K562 (cell line): Measurements from ENCODE around the gene DNAAF3. TPM values are rescaled to one million over a fixed set of nuclear protein-coding genes. Genes with fewer than 3 reads are reported as not detected.
A peak's percentile ranks its signal among the peaks of the same experiment; 100 is the strongest.

Experiments
- DEAF1 ChIP-seq: fragments of 450-650 bp; formaldehyde crosslinking; IDR thresholded peaks from 2 replicates; pipeline ENCODE4 v1.4.0; 2020; ENCODE audit warnings: mild to moderate bottlenecking, moderate library complexity
- HNRNPK ChIP-seq: fragments of 200-400 bp; formaldehyde crosslinking; IDR thresholded peaks from one replicate; pipeline ENCODE4 v1.6.1; 2018; ENCODE audit warnings: mild to moderate bottlenecking, low read depth, low read length; ENCODE audit not compliant: poor library complexity, severe bottlenecking
- HOXB6 ChIP-seq: fragments of 250-450 bp; sonication (Bioruptor Pico); IDR thresholded peaks from 2 replicates; pipeline ENCODE4 v1.5.1; 2022; ENCODE audit warnings: mild to moderate bottlenecking, borderline replicate concordance
- L3MBTL2 ChIP-seq: fragments of 450-650 bp; IDR thresholded peaks from 2 replicates; pipeline ENCODE4 v1.6.1; 2016; ENCODE audit warnings: mild to moderate bottlenecking, moderate library complexity
- MEF2D ChIP-seq: conservative IDR thresholded peaks from 2 replicates; pipeline ENCODE4 v1.6.1; 2016; ENCODE audit warnings: low read depth, missing genetic modification characterization, missing compliant biosample characterization
- MYBL2 ChIP-seq, 2 experiments: fragments of 450-650 bp in 1 of 2; sonication (generic) in 1 of 2; formaldehyde crosslinking in 1 of 2; IDR thresholded peaks; 2 replicates each; pipeline versions ENCODE4 v1.6.1 to v1.8.1; 2017 to 2022; ENCODE audit warnings: borderline replicate concordance in 1 of 2, inconsistent platforms in 1 of 2, low read depth in 1 of 2, mild to moderate bottlenecking in 1 of 2, missing genetic modification reagents in 1 of 2, moderate library complexity in 1 of 2
- NCOR1 ChIP-seq: fragments of 450-650 bp; IDR thresholded peaks from 2 replicates; pipeline ENCODE4 v1.6.1; 2016; ENCODE audit warnings: mild to moderate bottlenecking, moderate library complexity
- RFX1 ChIP-seq: fragments of 450-650 bp; IDR thresholded peaks from 2 replicates; pipeline ENCODE4 v1.6.1; 2016; ENCODE audit warnings: mild to moderate bottlenecking, moderate library complexity
- SNRNP70 ChIP-seq: fragments of 200-400 bp; formaldehyde crosslinking; optimal IDR thresholded peaks from 2 replicates; pipeline ENCODE3; 2017; ENCODE audit warnings: low read depth, low read length
- SOX6 ChIP-seq: fragments of 450-650 bp; IDR thresholded peaks from 2 replicates; pipeline ENCODE4 v1.6.1; 2014; ENCODE audit warnings: mild to moderate bottlenecking
- ZC3H4 ChIP-seq: sonication (generic); formaldehyde crosslinking; IDR thresholded peaks from 2 replicates; pipeline ENCODE4 v1.9.0; 2021; ENCODE audit warnings: missing genetic modification reagents, borderline replicate concordance
- ZC3H8 ChIP-seq: fragments of 450-650 bp; IDR thresholded peaks from 2 replicates; pipeline ENCODE4 v1.6.1; 2017
- ZNF12 ChIP-seq: sonication (generic); formaldehyde crosslinking; IDR thresholded peaks from 2 replicates; pipeline ENCODE4 v1.4.0; 2020; ENCODE audit warnings: mild to moderate bottlenecking, missing genetic modification reagents
- ZNF668 ChIP-seq: fragments of 250-450 bp; sonication (Bioruptor Pico); IDR thresholded peaks from 2 replicates; pipeline ENCODE4 v1.8.0; 2022; ENCODE audit warnings: mild to moderate bottlenecking, inconsistent platforms
- polyA plus RNA-seq, 8 experiments: library from polyadenylated mRNA; depleted of rRNA in 4 of 8; stranded (reverse) in 5 of 8; unstranded in 3 of 8; fragments of >200 nt; fragmentation: Nextera tagmentation in 2 of 8; fragmentation: Illumina TruSeq in 1 of 8; extraction: Ambion mirVana in 2 of 8; extraction: Trizol in 1 of 8; gene quantifications; 2 replicates each; pipeline versions ENCODE4 v1.2.1 to v1.2.3, GENCODE V29; 2011 to 2014; ENCODE audit warnings: inconsistent platforms in 1 of 8, missing spikeins in 1 of 8
- total RNA-seq, 7 experiments: library from RNA; depleted of rRNA in 6 of 7; stranded (reverse); fragments of >200 nt in 6 of 7; fragmentation: Illumina TruSeq in 2 of 7; extraction: Trizol in 2 of 7; gene quantifications; 2 replicates each; pipeline versions ENCODE4 v1.2.1 to v1.2.3, GENCODE V29; 2011 to 2021; ENCODE audit warnings: low replicate concordance in 1 of 7
- TF ChIP-seq, protein P1 (sequence below): conservative IDR thresholded peaks from 2 replicates; pipeline ENCODE4 v1.6.1; 2011; ENCODE audit warnings: low read depth, mild to moderate bottlenecking, low read length; ENCODE audit not compliant: control insufficient read depth
- TF ChIP-seq, protein P2 (sequence below), 2 experiments: fragments of 450-650 bp; formaldehyde crosslinking in 1 of 2; IDR thresholded peaks; 2 replicates each; pipeline versions ENCODE4 v1.4.0 to v1.6.1; 2014 to 2020; ENCODE audit warnings: mild to moderate bottlenecking in 2 of 2, borderline replicate concordance in 1 of 2, low read depth in 1 of 2

DNAAF3 gene
- total and polyA plus RNA-seq, 9 of the 15 experiments (the other 6 are each of a cell fraction or from before 2014, with no cell fraction given), result 21.6 to 61.5 (median 43.0) TPM

DNA sequence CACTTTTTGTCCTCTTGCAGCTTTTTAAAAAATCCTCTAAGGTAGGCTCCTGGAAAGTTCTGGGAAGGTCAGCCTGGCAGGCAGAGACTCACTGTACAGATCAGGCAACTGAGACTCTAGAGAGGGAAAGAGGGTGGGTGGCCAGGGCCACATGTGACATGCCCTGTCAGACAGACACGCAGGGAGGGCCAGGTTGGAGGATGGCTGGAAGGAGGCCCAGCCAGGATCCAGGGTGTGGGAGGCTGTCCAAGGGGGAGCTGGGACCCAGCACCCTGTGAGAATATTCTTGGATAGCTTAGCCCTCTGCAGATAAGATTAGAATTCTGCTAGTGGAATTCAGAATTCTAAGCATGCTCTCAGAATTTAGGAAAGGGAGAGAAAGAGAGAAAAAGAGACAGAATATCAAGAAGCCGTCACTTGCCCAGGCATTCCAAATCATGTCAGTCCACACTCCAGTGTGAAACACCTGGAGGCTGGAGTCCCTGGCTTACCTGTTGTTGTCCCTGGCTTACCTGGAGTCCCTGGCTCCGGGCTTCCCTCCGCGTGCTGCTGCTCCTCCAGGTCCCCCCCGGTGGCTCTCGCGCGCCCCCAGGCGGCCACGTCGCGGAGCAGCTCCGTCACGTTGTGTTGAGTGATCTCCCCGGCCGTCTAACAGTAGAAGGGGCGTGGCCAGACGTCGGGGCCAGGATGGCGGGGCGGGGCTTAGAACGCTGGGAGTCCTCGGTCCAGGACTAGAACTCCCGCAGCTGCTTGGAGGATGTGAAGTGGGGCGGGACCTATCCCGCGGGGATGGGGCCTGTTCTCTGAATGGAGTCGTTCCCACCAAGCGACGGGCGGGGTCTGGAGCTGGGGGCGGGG, 6.1 kb downstream of the DNAAF3 start (continued):
- no peak for TF ChIP-seq MYBL2 (IDR thresholded peaks at IDR 0.05; ENCODE audit: low read depth)
- no peak for TF ChIP-seq MYBL2 (CRISPR knock-in tag; IDR thresholded peaks at IDR 0.05; ENCODE audit: borderline replicate concordance)
- no peak for TF ChIP-seq ZC3H8
- no peak for TF ChIP-seq HOXB6 (CRISPR knock-in tag)
- peak; percentile 60 for TF ChIP-seq SOX6
- peak; percentile 88 for TF ChIP-seq DEAF1 (CRISPR knock-in tag)
- TF ChIP-seq ZNF668 (CRISPR knock-in tag), result no peak
- TF ChIP-seq MEF2D, result no peak
- no peak for TF ChIP-seq RFX1
- no peak for TF ChIP-seq ZC3H4 (CRISPR knock-in tag)
- no peak for TF ChIP-seq HNRNPK
- TF ChIP-seq, protein P1, sequence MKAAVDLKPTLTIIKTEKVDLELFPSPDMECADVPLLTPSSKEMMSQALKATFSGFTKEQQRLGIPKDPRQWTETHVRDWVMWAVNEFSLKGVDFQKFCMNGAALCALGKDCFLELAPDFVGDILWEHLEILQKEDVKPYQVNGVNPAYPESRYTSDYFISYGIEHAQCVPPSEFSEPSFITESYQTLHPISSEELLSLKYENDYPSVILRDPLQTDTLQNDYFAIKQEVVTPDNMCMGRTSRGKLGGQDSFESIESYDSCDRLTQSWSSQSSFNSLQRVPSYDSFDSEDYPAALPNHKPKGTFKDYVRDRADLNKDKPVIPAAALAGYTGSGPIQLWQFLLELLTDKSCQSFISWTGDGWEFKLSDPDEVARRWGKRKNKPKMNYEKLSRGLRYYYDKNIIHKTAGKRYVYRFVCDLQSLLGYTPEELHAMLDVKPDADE, result no peak; the same call in 1 of the 2 replicates
- no peak for TF ChIP-seq ZNF12 (CRISPR knock-in tag)
- TF ChIP-seq SNRNP70, result no peak
- TF ChIP-seq NCOR1, result peak; percentile 35; the same call in 1 of the 2 replicates
- TF ChIP-seq L3MBTL2, result peak; percentile 83
- TF ChIP-seq, protein P2, sequence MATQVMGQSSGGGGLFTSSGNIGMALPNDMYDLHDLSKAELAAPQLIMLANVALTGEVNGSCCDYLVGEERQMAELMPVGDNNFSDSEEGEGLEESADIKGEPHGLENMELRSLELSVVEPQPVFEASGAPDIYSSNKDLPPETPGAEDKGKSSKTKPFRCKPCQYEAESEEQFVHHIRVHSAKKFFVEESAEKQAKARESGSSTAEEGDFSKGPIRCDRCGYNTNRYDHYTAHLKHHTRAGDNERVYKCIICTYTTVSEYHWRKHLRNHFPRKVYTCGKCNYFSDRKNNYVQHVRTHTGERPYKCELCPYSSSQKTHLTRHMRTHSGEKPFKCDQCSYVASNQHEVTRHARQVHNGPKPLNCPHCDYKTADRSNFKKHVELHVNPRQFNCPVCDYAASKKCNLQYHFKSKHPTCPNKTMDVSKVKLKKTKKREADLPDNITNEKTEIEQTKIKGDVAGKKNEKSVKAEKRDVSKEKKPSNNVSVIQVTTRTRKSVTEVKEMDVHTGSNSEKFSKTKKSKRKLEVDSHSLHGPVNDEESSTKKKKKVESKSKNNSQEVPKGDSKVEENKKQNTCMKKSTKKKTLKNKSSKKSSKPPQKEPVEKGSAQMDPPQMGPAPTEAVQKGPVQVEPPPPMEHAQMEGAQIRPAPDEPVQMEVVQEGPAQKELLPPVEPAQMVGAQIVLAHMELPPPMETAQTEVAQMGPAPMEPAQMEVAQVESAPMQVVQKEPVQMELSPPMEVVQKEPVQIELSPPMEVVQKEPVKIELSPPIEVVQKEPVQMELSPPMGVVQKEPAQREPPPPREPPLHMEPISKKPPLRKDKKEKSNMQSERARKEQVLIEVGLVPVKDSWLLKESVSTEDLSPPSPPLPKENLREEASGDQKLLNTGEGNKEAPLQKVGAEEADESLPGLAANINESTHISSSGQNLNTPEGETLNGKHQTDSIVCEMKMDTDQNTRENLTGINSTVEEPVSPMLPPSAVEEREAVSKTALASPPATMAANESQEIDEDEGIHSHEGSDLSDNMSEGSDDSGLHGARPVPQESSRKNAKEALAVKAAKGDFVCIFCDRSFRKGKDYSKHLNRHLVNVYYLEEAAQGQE (IDR thresholded peaks at IDR 0.05; ENCODE audit: borderline replicate concordance), result peak; percentile 92
- TF ChIP-seq, protein P2 (CRISPR knock-in tag; IDR thresholded peaks at IDR 0.05; ENCODE audit: low read depth), result 0 out of 2 replicates have a peak, but pooled peaks have one; percentile 28
